K562 (cell line): ENCODE measurements around the gene ATXN7L1. TPM values are rescaled to one million over a fixed set of nuclear protein-coding genes. Genes with fewer than 3 reads are reported as not detected.

Source experiments
- ATF2 ChIP-seq: sonication (generic); formaldehyde crosslinking; IDR thresholded peaks from 2 replicates; pipeline ENCODE4 v1.8.1; 2022; ENCODE audit warnings: missing genetic modification reagents
- ZBTB12 ChIP-seq: fragments of 250-450 bp; sonication (Bioruptor Pico); IDR thresholded peaks from 2 replicates; pipeline ENCODE4 v1.4.0; 2020
- polyA plus RNA-seq, 8 experiments: library from polyadenylated mRNA; depleted of rRNA in 4 of 8; stranded (reverse) in 5 of 8; unstranded in 3 of 8; fragments of >200 nt; fragmentation: Nextera tagmentation in 2 of 8; fragmentation: Illumina TruSeq in 1 of 8; extraction: Ambion mirVana in 2 of 8; extraction: Trizol in 1 of 8; gene quantifications; 2 replicates each; pipeline versions ENCODE4 v1.2.1 to v1.2.3, GENCODE V29; 2011 to 2014; ENCODE audit warnings: inconsistent platforms in 1 of 8, missing spikeins in 1 of 8
- total RNA-seq, 7 experiments: library from RNA; depleted of rRNA in 6 of 7; stranded (reverse); fragments of >200 nt in 6 of 7; fragmentation: Illumina TruSeq in 2 of 7; extraction: Trizol in 2 of 7; gene quantifications; 2 replicates each; pipeline versions ENCODE4 v1.2.1 to v1.2.3, GENCODE V29; 2011 to 2021; ENCODE audit warnings: low replicate concordance in 1 of 7
- TF ChIP-seq, protein P1 (sequence below): sonication (generic); formaldehyde crosslinking; IDR thresholded peaks from 2 replicates; pipeline ENCODE4 v1.8.0; 2023; ENCODE audit warnings: missing genetic modification reagents, mild to moderate bottlenecking, borderline replicate concordance
- TF ChIP-seq, protein P2 (sequence below): sonication (generic); IDR thresholded peaks from 2 replicates; pipeline ENCODE4 v1.6.1; 2016

ATXN7L1 gene
- total and polyA plus RNA-seq, 9 of the 15 experiments (the other 6 are each of a cell fraction or from before 2014, with no cell fraction given) = 6.6 to 13.7 (median 10.7) TPM

- no peak for TF ChIP-seq ZBTB12 (CRISPR knock-in tag)
- no peak for TF ChIP-seq ATF2 (CRISPR knock-in tag)
- TF ChIP-seq, protein P1, sequence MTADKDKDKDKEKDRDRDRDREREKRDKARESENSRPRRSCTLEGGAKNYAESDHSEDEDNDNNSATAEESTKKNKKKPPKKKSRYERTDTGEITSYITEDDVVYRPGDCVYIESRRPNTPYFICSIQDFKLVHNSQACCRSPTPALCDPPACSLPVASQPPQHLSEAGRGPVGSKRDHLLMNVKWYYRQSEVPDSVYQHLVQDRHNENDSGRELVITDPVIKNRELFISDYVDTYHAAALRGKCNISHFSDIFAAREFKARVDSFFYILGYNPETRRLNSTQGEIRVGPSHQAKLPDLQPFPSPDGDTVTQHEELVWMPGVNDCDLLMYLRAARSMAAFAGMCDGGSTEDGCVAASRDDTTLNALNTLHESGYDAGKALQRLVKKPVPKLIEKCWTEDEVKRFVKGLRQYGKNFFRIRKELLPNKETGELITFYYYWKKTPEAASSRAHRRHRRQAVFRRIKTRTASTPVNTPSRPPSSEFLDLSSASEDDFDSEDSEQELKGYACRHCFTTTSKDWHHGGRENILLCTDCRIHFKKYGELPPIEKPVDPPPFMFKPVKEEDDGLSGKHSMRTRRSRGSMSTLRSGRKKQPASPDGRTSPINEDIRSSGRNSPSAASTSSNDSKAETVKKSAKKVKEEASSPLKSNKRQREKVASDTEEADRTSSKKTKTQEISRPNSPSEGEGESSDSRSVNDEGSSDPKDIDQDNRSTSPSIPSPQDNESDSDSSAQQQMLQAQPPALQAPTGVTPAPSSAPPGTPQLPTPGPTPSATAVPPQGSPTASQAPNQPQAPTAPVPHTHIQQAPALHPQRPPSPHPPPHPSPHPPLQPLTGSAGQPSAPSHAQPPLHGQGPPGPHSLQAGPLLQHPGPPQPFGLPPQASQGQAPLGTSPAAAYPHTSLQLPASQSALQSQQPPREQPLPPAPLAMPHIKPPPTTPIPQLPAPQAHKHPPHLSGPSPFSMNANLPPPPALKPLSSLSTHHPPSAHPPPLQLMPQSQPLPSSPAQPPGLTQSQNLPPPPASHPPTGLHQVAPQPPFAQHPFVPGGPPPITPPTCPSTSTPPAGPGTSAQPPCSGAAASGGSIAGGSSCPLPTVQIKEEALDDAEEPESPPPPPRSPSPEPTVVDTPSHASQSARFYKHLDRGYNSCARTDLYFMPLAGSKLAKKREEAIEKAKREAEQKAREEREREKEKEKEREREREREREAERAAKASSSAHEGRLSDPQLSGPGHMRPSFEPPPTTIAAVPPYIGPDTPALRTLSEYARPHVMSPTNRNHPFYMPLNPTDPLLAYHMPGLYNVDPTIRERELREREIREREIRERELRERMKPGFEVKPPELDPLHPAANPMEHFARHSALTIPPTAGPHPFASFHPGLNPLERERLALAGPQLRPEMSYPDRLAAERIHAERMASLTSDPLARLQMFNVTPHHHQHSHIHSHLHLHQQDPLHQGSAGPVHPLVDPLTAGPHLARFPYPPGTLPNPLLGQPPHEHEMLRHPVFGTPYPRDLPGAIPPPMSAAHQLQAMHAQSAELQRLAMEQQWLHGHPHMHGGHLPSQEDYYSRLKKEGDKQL (CRISPR knock-in tag) = no peak
- TF ChIP-seq, protein P2, sequence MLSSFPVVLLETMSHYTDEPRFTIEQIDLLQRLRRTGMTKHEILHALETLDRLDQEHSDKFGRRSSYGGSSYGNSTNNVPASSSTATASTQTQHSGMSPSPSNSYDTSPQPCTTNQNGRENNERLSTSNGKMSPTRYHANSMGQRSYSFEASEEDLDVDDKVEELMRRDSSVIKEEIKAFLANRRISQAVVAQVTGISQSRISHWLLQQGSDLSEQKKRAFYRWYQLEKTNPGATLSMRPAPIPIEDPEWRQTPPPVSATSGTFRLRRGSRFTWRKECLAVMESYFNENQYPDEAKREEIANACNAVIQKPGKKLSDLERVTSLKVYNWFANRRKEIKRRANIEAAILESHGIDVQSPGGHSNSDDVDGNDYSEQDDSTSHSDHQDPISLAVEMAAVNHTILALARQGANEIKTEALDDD = no peak
Observed at GRCh38 chr7:105792488-105793370, 83.7 kb downstream of the ATXN7L1 start (continued).
